ENCODE measurements around the gene LHFPL2. TPM values are rescaled to one million over a fixed set of nuclear protein-coding genes. Genes with fewer than 3 reads are reported as not detected.

Gene LHFPL2
- total and polyA plus RNA-seq, 9 of the 15 experiments (the other 6 are each of a cell fraction or from before 2014, with no cell fraction given) = 1.0 to 6.6 (median 4.6) TPM

- TF ChIP-seq HDAC1 (IDR thresholded peaks at IDR 0.05) = no peak
- TF ChIP-seq ZNF347 (CRISPR knock-in tag; IDR thresholded peaks at IDR 0.05; ENCODE audit: low read depth) = no peak
- TF ChIP-seq ZKSCAN3 (CRISPR knock-in tag; IDR thresholded peaks at IDR 0.05) = no peak
- TF ChIP-seq MEF2D (tag; conservative IDR thresholded peaks at IDR 0.05; ENCODE audit: low read depth) = no peak
- TF ChIP-seq, protein P1, sequence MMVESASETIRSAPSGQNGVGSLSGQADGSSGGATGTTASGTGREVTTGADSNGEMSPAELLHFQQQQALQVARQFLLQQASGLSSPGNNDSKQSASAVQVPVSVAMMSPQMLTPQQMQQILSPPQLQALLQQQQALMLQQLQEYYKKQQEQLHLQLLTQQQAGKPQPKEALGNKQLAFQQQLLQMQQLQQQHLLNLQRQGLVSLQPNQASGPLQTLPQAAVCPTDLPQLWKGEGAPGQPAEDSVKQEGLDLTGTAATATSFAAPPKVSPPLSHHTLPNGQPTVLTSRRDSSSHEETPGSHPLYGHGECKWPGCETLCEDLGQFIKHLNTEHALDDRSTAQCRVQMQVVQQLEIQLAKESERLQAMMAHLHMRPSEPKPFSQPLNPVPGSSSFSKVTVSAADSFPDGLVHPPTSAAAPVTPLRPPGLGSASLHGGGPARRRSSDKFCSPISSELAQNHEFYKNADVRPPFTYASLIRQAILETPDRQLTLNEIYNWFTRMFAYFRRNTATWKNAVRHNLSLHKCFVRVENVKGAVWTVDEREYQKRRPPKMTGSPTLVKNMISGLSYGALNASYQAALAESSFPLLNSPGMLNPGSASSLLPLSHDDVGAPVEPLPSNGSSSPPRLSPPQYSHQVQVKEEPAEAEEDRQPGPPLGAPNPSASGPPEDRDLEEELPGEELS (CRISPR knock-in tag; IDR thresholded peaks at IDR 0.05; ENCODE audit: borderline replicate concordance) = no peak
- TF ChIP-seq MYNN (IDR thresholded peaks at IDR 0.05) = no peak
- TF ChIP-seq MYNN (CRISPR knock-in tag; IDR thresholded peaks at IDR 0.05) = no peak
- TF ChIP-seq, protein P2, sequence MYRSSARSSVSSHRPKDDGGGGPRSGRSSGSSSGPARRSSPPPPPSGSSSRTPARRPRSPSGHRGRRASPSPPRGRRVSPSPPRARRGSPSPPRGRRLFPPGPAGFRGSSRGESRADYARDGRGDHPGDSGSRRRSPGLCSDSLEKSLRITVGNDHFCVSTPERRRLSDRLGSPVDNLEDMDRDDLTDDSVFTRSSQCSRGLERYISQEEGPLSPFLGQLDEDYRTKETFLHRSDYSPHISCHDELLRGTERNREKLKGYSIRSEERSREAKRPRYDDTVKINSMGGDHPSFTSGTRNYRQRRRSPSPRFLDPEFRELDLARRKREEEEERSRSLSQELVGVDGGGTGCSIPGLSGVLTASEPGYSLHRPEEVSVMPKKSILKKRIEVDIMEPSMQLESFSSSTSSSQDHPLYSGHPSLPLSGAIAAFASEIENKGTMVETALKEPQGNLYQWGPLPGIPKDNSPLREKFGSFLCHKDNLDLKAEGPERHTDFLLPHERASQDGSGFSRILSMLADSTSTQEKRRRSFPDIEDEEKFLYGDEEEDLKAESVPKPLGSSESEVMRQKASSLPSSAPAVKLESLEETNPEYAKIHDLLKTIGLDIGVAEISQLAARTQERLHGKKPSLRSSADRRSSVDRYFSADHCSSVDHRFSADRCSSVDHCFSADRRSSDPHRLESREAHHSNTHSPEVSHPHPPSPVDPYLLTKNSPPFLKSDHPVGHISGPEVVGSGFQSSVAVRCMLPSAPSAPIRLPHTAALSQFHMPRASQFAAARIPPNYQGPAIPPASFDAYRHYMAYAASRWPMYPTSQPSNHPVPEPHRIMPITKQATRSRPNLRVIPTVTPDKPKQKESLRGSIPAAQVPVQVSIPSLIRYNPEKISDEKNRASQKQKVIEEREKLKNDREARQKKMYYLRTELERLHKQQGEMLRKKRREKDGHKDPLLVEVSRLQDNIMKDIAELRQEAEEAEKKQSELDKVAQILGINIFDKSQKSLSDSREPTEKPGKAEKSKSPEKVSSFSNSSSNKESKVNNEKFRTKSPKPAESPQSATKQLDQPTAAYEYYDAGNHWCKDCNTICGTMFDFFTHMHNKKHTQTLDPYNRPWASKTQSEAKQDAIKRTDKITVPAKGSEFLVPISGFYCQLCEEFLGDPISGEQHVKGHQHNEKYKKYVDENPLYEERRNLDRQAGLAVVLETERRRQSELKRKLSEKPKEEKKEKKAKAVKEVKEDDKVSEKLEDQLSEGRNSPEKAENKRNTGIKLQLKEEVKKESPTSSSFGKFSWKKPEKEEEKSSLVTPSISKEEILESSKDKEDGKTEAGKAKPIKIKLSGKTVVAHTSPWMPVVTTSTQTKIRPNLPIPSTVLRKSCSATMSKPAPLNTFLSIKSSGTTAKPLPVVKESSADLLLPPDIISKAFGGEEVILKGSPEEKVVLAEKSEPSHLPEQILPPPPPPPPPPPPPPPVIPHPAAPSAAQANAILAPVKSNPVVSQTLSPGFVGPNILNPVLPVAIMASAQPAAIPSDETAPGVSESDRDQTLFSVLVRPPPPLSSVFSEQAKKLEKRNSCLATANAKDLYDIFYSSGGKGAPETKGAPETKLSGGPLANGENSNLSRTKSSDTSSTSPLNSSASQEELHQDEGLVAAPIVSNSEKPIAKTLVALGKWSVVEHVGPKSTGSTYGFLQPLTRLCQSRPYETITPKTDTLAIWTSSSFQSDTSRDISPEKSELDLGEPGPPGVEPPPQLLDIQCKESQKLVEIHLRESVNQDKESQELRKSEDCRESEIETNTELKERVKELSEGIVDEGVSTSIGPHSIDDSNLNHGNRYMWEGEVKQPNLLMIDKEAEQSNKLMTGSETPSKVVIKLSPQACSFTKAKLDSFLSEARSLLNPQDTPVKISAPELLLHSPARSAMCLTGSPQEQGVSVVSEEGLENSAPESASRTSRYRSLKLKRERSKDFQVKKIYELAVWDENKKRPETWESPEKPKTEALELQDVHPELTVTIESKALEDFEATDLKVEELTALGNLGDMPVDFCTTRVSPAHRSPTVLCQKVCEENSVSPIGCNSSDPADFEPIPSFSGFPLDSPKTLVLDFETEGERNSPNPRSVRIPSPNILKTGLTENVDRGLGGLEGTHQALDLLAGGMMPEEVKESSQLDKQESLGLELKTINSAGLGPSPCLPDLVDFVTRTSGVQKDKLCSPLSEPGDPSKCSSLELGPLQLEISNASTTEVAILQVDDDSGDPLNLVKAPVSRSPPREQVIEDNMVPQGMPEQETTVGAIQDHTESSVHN (IDR thresholded peaks at IDR 0.05; ENCODE audit: borderline replicate concordance in 1 of 2, low read depth in 1 of 2) = no peak
- no peak for TF ChIP-seq JUN (IDR thresholded peaks at IDR 0.05; ENCODE audit: borderline replicate concordance, low read depth, low read length)
- 0 out of 2 replicates have a peak, but pooled peaks have one; percentile 12 for TF ChIP-seq JUN (CRISPR knock-in tag; IDR thresholded peaks at IDR 0.05; ENCODE audit: borderline replicate concordance)
- no peak for TF ChIP-seq ZNF785 (CRISPR knock-in tag; IDR thresholded peaks at IDR 0.05)
- no peak for TF ChIP-seq ZHX1 (conservative IDR thresholded peaks at IDR 0.05; ENCODE audit: low read length)
- TF ChIP-seq TAF1 (IDR thresholded peaks at IDR 0.05; ENCODE audit: control insufficient read depth, extremely low read depth, insufficient read depth, low read length, severe bottlenecking) = no peak
- TF ChIP-seq SOX6 (IDR thresholded peaks at IDR 0.05) = no peak
- TF ChIP-seq SMARCA5 (IDR thresholded peaks at IDR 0.05) = no peak
Observed at GRCh38 chr5:78647838-78648358, 674 bp downstream of the LHFPL2 start (continued).

Measured in K562 (cell line).